Hepatic stellate cell (primary cell): ENCODE data around the gene C7orf25.
"Not testable (repeated sequence)": the region's sequence is repeated elsewhere in the genome, so short reads cannot be mapped to it uniquely, and the experiment has no call there.

Experiments used
- DNase-seq: peaks from one replicate; pipeline ENCODE4 v3.0.0; 2011; ENCODE audit warnings: low spot score

C7orf25 gene

GRCh38 chr7:42929449-42929848 lies 17.6 kb upstream of the C7orf25 start:
- no peak for DNase-seq

- no peak for DNase-seq
These were observed 16.9 kb upstream of the C7orf25 start for GRCh38 chr7:42928754-42929153.

- DNase-seq: no peak
These were observed 14.3 kb upstream of the C7orf25 start for GRCh38 chr7:42926204-42926603.

- DNase-seq: no peak
These were observed 13.8 kb upstream of the C7orf25 start for GRCh38 chr7:42925630-42926029.

- no peak for DNase-seq
These were observed 12.5 kb upstream of the C7orf25 start for GRCh38 chr7:42924223-42924838.

GRCh38 chr7:42922017-42922753 lies 10.3 kb upstream of the C7orf25 start:
- DNase-seq: no peak

- no peak for DNase-seq
These were observed 3.5 kb upstream of the C7orf25 start for GRCh38 chr7:42915356-42915755.

- DNase-seq: no peak
These were observed 2.7 kb upstream of the C7orf25 start for GRCh38 chr7:42914421-42915045.

GRCh38 chr7:42914009-42914408 lies 2.1 kb upstream of the C7orf25 start:
- DNase-seq: no peak

GRCh38 chr7:42913591-42913990 lies 1.7 kb upstream of the C7orf25 start:
- no peak for DNase-seq

GRCh38 chr7:42910306-42910705 lies 1.6 kb downstream of the C7orf25 start:
- DNase-seq: no peak

- no peak for DNase-seq
These were observed 4.6 kb downstream of the C7orf25 start for GRCh38 chr7:42907316-42907715.

- DNase-seq: no peak
These were observed 5.7 kb downstream of the C7orf25 start for GRCh38 chr7:42906181-42906580.

GRCh38 chr7:42902331-42902730 lies 9.5 kb downstream of the C7orf25 start:
- no peak for DNase-seq

GRCh38 chr7:42900842-42901241 lies 11.0 kb downstream of the C7orf25 start:
- DNase-seq: no peak

- no peak for DNase-seq
These were observed 18.3 kb downstream of the C7orf25 start for GRCh38 chr7:42893346-42894240.

GRCh38 chr7:42886893-42887505 lies 24.9 kb downstream of the C7orf25 start:
- DNase-seq: no peak

GRCh38 chr7:42886129-42886528 lies 25.7 kb downstream of the C7orf25 start:
- DNase-seq: no peak

- DNase-seq: not testable (repeated sequence)
These were observed 26.7 kb downstream of the C7orf25 start for GRCh38 chr7:42885183-42885582.

GRCh38 chr7:42883950-42884349 lies 27.9 kb downstream of the C7orf25 start:
- no peak for DNase-seq

GRCh38 chr7:42880392-42880791 lies 31.5 kb downstream of the C7orf25 start:
- no peak for DNase-seq

- DNase-seq: no peak
These were observed 33.6 kb downstream of the C7orf25 start for GRCh38 chr7:42878303-42878702.
